GM19193 (cell line): ENCODE measurements around the gene ARAF.

Experiments
- POLR2A ChIP-seq: IDR thresholded peaks from 4 replicates; pipeline ENCODE4 v1.6.1; 2011; ENCODE audit not compliant: insufficient read depth, insufficient read length; ENCODE audit errors: extremely low read depth

ARAF gene

GRCh38 chrX:47593522-47593921, 32.5 kb downstream of the ARAF start:
- TF ChIP-seq POLR2A, result no peak

- TF ChIP-seq POLR2A, result no peak
Measured at GRCh38 chrX:47595716-47596251, 34.8 kb downstream of the ARAF start.

GRCh38 chrX:47596256-47596655, 35.3 kb downstream of the ARAF start:
- no peak for TF ChIP-seq POLR2A

GRCh38 chrX:47597222-47597621, 36.2 kb downstream of the ARAF start:
- TF ChIP-seq POLR2A, result no peak

GRCh38 chrX:47605024-47605423, 44.0 kb downstream of the ARAF start:
- TF ChIP-seq POLR2A, result no peak

- TF ChIP-seq POLR2A, result no peak
Measured at GRCh38 chrX:47607091-47607490, 46.1 kb downstream of the ARAF start.

- no peak for TF ChIP-seq POLR2A
Measured at GRCh38 chrX:47608130-47608810, 47.3 kb downstream of the ARAF start.

- no peak for TF ChIP-seq POLR2A
Measured at GRCh38 chrX:47610511-47610910, 49.5 kb downstream of the ARAF start.

GRCh38 chrX:47611489-47611888, 50.5 kb downstream of the ARAF start:
- TF ChIP-seq POLR2A, result no peak

- no peak for TF ChIP-seq POLR2A
Measured at GRCh38 chrX:47611926-47612325, 50.9 kb downstream of the ARAF start.

GRCh38 chrX:47612418-47612817, 51.4 kb downstream of the ARAF start:
- no peak for TF ChIP-seq POLR2A

- no peak for TF ChIP-seq POLR2A
Measured at GRCh38 chrX:47613082-47613481, 52.1 kb downstream of the ARAF start.

- TF ChIP-seq POLR2A, result no peak
Measured at GRCh38 chrX:47614618-47615017, 53.6 kb downstream of the ARAF start.

- no peak for TF ChIP-seq POLR2A
Measured at GRCh38 chrX:47618923-47619485, 58.0 kb downstream of the ARAF start.

GRCh38 chrX:47619486-47620302, 58.7 kb downstream of the ARAF start, which contains the start of gene SYN1:
Gene SYN1, minus strand, starts transcription at chrX:47619857. Its CDS starts 129 bp downstream, at chrX:47619728.
- no peak for TF ChIP-seq POLR2A
